Suppressor macrophage treated with lipopolysaccharide for 4 hours (primary cell): ENCODE data around the gene DLGAP1.
"Not testable (repeated sequence)": the region's sequence is repeated elsewhere in the genome, so short reads cannot be mapped to it uniquely, and the experiment has no call there.

Source experiments
- DNase-seq: peaks from one replicate; pipeline ENCODE4 v3.0.0-alpha.2; 2020

DLGAP1 gene

GRCh38 chr18:4384932-4385331 is 70.2 kb downstream of the DLGAP1 start:
- no peak for DNase-seq

GRCh38 chr18:4374564-4374963 is 80.5 kb downstream of the DLGAP1 start:
- DNase-seq, result no peak

- no peak for DNase-seq
Measured at GRCh38 chr18:4369705-4370104, 85.4 kb downstream of the DLGAP1 start.

DNA sequence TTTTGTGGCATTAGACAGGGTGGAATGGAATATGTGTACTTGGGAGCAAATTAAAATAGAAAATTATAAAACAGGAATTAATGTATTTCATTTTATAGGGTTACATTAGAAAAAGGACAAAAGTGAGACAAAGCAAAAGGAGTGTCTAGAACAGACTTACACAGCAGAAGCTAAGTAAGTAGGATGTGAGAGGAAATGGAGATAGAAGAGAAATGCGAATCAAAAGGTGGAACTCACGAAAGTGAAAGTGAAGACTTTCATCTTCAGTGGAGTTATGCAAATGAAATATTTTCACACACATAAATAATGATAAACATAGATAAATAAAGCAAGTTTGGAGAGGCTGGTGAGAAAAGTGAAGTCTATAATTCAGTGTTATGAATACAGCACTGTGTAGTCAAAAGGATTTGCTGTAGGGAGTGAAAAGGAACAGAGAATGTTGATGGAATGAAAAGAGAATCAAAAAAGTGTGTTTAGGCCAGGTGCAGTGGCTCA is 94.8 kb downstream of the DLGAP1 start:
- no peak for DNase-seq

DNA sequence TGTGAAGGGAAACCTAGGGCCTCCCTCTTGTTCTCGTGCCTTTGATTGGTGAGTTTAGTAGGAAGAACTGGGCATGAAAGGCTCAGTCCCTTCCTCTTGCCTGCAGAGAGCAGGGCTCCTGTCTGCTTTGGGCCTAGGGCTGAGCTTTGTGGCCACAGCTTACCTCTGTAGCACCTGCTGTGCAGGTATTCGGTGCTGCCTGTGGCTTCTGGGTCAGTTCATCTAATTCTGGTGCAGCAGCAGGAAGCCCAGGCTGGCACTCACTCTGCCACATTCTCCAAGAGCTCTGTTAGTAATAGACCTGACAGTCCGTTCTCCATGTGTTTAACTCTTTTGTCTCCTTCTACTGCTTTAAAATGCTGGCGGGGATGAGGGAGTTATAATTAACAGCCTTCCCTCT is 96.5 kb downstream of the DLGAP1 start:
- DNase-seq, result no peak

DNA sequence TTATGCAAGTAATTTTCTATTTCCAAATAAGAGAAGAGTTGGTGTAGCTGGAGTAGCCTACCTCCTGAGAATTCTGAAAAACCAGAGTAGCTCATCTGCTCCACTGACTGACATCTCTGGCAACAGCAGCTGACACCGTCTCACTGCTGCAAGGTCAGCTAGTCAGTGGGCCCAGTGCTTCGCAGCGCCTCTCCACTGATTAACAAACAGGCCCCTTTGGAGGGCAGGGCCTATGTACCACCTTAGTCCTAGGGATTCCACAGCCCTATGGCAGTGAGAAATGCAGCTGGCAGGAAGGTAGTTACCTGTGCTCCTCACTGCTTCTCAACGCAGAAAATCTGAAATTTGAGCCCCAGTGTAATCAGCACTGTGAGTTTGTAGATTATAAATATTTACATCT is 97.5 kb downstream of the DLGAP1 start:
- DNase-seq, result no peak

DNA sequence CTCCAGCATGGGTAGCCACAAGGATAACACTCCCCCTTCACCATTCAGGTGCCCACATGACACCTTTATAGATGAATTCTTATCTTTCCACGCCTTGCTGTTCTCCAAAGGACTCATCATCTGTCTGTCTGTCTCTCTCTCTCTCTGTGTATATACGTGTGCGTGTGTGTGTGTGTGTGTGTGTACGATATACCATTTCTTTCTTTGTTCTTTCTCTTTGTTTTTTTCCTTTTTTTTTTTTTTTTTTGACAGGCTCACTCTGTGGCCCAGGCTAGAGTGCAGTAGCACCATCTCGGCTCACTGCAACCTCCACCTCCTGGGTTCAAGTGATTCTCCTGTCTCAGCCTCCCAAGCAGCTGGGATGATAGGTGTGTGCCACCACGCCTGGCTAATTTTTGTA is 98.2 kb downstream of the DLGAP1 start:
- no peak for DNase-seq

DNA sequence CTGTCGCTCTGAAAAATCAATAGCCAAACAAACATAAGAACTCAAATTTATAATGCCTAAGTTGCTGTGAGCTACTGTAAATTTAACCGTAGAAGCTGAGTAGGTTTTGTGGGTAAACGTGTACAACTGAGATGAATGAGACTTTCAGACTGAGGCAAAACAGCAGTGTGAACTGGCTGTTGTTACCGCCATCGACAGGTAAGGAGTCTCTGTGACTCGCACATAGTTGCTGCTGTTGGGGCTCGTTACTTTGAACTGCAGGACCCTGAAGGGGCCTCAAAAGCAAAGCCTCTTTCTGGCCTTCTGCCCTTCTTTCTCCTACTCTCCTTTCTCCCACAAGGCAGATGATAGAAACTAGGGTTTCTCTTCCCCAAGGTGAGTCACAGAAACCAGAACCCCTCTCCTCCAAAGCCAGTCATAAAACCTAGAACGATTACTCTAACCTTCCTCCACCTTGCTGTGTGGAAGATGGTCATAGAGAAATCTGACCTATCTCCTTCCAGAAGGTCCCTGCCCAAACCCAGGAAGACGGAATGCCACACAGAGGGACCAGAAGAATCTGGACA is 101.2 kb downstream of the DLGAP1 start:
- no peak for DNase-seq

- no peak for DNase-seq
Measured at GRCh38 chr18:4352746-4353551, 102.2 kb downstream of the DLGAP1 start.

DNA sequence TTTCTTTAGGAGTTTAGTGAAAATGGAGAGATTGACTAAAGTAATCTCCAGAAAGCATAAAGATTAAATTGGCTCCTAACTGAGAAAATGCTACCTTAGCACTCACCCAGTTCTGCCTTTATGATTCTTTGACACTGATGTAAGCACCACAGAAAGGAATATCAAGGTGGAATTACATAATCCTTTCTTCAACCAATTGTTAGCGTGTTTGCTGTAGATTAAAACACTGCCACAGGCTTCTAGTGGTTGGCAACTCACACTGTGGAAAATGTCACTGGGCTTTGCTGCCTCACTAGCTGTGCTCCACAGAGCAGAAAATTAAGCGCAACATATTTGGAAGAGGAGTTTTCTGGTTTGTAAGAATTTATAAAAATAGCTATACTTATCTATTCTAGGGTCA is 104.1 kb downstream of the DLGAP1 start:
- DNase-seq, result no peak

DNA sequence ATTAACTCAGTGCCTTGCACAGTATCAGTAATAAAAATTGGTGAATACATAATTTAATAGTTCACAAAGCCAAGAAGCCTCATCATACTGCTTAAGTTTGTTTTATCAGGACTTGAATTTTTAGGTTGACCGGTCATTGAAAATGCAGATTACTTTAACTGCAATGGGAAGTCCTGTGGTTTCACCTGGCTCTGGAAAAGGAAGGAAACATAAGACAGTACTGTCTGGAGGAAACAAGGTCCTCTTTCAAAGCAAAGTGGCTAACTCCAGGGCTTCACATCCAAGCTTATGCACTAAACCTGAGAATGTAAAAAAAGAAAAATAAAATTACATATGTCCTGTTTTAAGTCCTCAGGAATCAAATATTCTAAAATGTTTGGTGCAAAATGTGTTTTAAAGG is 119.7 kb downstream of the DLGAP1 start:
- no peak for DNase-seq

GRCh38 chr18:4333043-4333442 is 122.1 kb downstream of the DLGAP1 start:
- no peak for DNase-seq

- no peak for DNase-seq
Measured at GRCh38 chr18:4319738-4320677, 135.1 kb downstream of the DLGAP1 start.

- DNase-seq, result no peak
Measured at GRCh38 chr18:4318311-4318710, 136.8 kb downstream of the DLGAP1 start.

GRCh38 chr18:4311945-4312344 is 143.2 kb downstream of the DLGAP1 start:
- DNase-seq, result not testable (repeated sequence)

DNA sequence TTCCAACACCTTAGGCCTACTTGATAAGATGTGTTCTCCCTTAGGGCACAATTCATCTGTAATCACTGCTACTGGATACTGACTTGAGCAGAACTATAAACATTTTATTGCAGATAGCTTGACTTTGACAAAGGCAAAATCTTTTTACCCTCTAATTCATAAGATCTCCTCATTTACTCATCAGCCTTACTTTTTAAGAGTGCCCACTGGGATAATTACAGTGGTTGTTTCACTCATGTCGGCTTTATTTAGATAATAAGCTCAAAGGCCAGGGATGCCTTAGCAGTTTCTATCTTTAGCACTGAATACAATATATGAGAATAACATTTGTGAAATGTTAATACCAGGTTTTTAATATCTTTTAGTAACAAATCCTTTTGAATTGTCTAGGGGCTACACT is 144.0 kb downstream of the DLGAP1 start:
- no peak for DNase-seq

GRCh38 chr18:4309227-4309626 is 145.9 kb downstream of the DLGAP1 start:
- no peak for DNase-seq

GRCh38 chr18:4308576-4308975 is 146.5 kb downstream of the DLGAP1 start:
- DNase-seq, result no peak

GRCh38 chr18:4299395-4299794 is 155.7 kb downstream of the DLGAP1 start:
- no peak for DNase-seq

- DNase-seq, result no peak
Measured at GRCh38 chr18:4293337-4293736, 161.8 kb downstream of the DLGAP1 start.

DNA sequence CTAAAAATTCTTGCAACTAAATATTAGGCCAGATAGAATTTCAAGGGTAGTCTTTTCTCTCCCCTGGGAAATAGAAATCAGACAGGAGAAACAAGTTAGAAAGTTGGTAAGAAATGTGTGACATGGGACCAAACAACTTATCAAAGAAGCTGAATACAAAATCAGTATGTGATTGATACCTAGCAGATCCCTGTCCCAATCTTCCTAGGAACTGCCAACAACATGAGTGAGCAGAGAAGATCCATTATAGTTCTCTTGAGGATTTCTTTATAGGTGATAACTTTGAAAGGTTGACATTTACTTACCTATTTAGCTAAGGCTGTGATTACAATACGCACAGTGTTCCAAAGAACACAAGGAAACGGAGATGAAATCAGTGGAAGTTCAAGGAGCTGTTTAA is 162.4 kb downstream of the DLGAP1 start:
- DNase-seq, result no peak

DNA sequence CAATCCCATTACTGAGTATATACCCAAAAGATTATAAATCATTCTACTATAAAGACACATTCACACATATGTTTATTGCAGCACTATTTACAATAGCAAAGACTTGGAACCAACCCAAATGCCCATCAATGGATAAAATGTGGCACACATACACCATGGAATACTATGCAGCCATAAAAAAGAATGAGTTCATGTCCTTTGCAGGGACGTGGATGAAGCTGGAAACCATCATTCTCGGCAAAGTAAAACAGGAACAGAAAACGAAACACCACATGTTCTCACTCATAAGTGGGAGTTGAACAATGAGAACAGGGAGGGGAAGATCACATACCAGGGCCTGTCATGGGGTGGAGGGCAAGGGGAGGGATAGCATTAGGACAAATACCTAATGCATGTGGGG is 167.8 kb downstream of the DLGAP1 start:
- not testable (repeated sequence) for DNase-seq

DNA sequence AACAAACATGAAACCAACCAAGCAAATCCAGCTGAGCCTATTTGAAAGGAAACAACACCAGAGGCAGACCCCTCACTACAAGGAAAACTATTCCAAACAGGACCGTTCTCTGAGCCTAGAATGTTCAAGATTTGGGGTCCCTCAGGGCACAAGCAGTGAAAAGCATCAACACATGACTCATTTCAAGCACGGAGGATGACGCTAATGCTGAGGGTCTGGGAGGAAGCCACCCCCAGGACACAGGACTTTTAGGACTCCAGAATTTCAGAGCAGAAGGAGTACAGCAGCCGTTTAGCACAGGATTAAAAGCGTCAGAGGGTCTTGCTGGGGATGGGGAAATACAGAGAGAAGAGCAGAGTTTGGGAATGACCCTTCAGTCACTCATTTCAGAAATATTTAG is 168.9 kb downstream of the DLGAP1 start:
- no peak for DNase-seq

DNA sequence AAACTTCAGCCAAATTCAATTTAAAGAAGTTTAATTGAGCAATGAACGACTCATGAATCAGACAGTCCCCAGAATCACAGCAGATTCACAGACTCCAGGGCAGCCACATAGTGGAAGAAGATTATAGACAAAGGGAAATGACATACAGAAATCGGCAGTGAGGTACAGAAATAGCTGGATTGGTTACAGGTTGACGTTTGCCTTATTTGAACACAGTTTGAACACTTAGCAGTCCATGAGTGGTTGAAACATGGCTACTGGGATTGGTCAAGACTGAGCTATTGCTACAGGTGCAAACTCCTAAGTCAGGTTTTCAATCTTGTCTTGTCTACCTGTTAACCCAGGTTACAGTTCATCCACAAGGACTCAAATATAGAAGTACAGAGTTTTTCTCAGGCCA is 169.6 kb downstream of the DLGAP1 start:
- DNase-seq, result no peak
